CD4-positive, alpha-beta T cell treated with Interleukin-1 beta for 1 hour (primary cell): Measurements from ENCODE around the gene CDKAL1.
"Not testable (repeated sequence)": the region's sequence is repeated elsewhere in the genome, so short reads cannot be mapped to it uniquely, and the experiment has no call there.

Source experiments
- DNase-seq, 2 donors: peaks; one replicate each; pipeline ENCODE4 v3.0.0-alpha.2; 2020 to 2022

The CDKAL1 gene

GRCh38 chr6:20892365-20892764, 358.1 kb downstream of the CDKAL1 start:
- no peak for DNase-seq

- DNase-seq = no peak
Measured at GRCh38 chr6:20893412-20893811, 359.2 kb downstream of the CDKAL1 start.

- no peak for DNase-seq
Measured at GRCh38 chr6:20900389-20901160, 366.3 kb downstream of the CDKAL1 start.

GRCh38 chr6:20905377-20905776, 371.1 kb downstream of the CDKAL1 start:
- no peak for DNase-seq

- DNase-seq = no peak
Measured at GRCh38 chr6:20906945-20907344, 372.7 kb downstream of the CDKAL1 start.

GRCh38 chr6:20907486-20908071, 373.3 kb downstream of the CDKAL1 start:
- DNase-seq = no peak

- DNase-seq = no peak
Measured at GRCh38 chr6:20909621-20910020, 375.4 kb downstream of the CDKAL1 start.

GRCh38 chr6:20911712-20912111, 377.5 kb downstream of the CDKAL1 start:
- no peak for DNase-seq

- no peak for DNase-seq
Measured at GRCh38 chr6:20915156-20915555, 380.9 kb downstream of the CDKAL1 start.

GRCh38 chr6:20915626-20916025, 381.4 kb downstream of the CDKAL1 start:
- DNase-seq = no peak

GRCh38 chr6:20916086-20916485, 381.8 kb downstream of the CDKAL1 start:
- no peak for DNase-seq

GRCh38 chr6:20918868-20919267, 384.6 kb downstream of the CDKAL1 start:
- DNase-seq = no peak

- DNase-seq = no peak
Measured at GRCh38 chr6:20919677-20920385, 385.6 kb downstream of the CDKAL1 start.

- DNase-seq = no peak
Measured at GRCh38 chr6:20921578-20921977, 387.3 kb downstream of the CDKAL1 start.

GRCh38 chr6:20922743-20923142, 388.5 kb downstream of the CDKAL1 start:
- DNase-seq = no peak

- DNase-seq = not testable (repeated sequence)
Measured at GRCh38 chr6:20924094-20924493, 389.8 kb downstream of the CDKAL1 start.

- DNase-seq = no peak
Measured at GRCh38 chr6:20924911-20925543, 390.8 kb downstream of the CDKAL1 start.

GRCh38 chr6:20927130-20927860, 393.0 kb downstream of the CDKAL1 start:
- no peak for DNase-seq

- no peak for DNase-seq
Measured at GRCh38 chr6:20929283-20929682, 395.0 kb downstream of the CDKAL1 start.

GRCh38 chr6:20931093-20931492, 396.8 kb downstream of the CDKAL1 start:
- no peak for DNase-seq

GRCh38 chr6:20931772-20932171, 397.5 kb downstream of the CDKAL1 start:
- no peak for DNase-seq

- no peak for DNase-seq
Measured at GRCh38 chr6:20932284-20932683, 398.0 kb downstream of the CDKAL1 start.
